ENCODE results near the gene DAZAP2. TPM values are rescaled to one million over a fixed set of nuclear protein-coding genes. Genes with fewer than 3 reads are reported as not detected.
"Not testable (repeated sequence)": the region's sequence is repeated elsewhere in the genome, so short reads cannot be mapped to it uniquely, and the experiment has no call there.

Gene DAZAP2
- total and polyA plus RNA-seq, 2 donors, result 89.1 to 487 TPM

DNA sequence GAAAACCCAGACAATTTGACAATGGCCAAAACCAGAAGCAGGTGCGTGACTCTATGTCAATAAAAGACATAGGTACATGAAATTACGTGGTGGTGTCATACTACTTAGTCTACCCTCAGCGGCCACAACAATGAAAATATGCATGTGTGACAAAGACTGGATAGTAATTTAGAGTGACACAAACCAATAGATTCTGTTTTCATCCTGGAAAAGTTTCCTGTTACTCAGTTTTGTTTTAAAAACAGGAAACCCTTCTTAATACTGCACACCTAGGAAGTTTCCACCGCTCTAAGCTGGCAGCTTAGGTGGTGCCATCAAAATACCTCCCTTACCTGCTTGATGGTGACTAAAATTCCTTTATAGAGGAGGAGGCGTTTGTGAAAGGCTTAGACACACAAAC, 35.9 kb upstream of the DAZAP2 start:
- DNase-seq (ENCODE audit: extremely low spot score), result no peak
- Histone ChIP-seq H3K4me1 (ENCODE audit: insufficient read depth) (no peaks in the 10 kb centered on the region), H3K27ac (ENCODE audit: low read depth) (no peak overlapping the region), H3K4me3 (ENCODE audit: low read depth, low read length) (no peak overlapping the region), H3K36me3 (ENCODE audit: insufficient read depth) (no peaks in the 10 kb centered on the region)
- WGBS, result 95% methylated on average over 5 of the region's 5 CpGs

DNA sequence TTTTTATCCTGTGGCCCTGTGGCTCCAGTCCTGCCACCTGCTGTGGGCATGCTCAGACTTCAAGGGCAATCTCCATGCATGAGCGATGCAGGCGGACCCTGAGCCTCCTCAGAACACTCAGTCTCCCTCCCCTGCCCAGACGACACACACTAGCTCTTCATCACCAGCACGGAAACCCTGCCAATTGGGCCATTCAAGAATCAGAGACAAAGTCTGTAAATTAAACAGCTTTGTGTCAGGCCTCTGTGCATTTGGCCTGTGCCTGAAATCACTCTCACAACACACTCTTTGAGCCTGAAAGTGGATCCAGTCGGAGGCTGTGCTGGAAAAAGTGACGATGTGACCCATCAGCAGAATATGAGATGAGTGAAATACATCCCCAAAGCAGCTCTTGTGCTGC, 33.3 kb upstream of the DAZAP2 start:
- Histone ChIP-seq H3K4me3 (ENCODE audit: low read depth, low read length) (no peak overlapping the region), H3K4me1 (ENCODE audit: insufficient read depth) (no peaks in the 10 kb centered on the region), H3K27ac (ENCODE audit: low read depth) (no peak overlapping the region), H3K36me3 (ENCODE audit: insufficient read depth) (no peaks in the 10 kb centered on the region)
- 96% methylated on average over 6 of the region's 6 CpGs for whole genome bisulfite sequencing
- DNase-seq (ENCODE audit: extremely low spot score), result no peak

- Histone ChIP-seq H3K4me1 (ENCODE audit: insufficient read depth) (no peaks in the 10 kb centered on the region), H3K4me3 (ENCODE audit: low read depth, low read length) (no peak overlapping the region), H3K27ac (ENCODE audit: low read depth) (no peak overlapping the region), H3K36me3 (ENCODE audit: insufficient read depth) (no peaks in the 10 kb centered on the region)
- DNase-seq (ENCODE audit: extremely low spot score), result no peak
- WGBS, result 85% methylated on average over 7 of the region's 7 CpGs
Measured at GRCh38 chr12:51208016-51208660, 30.5 kb upstream of the DAZAP2 start.

DNA sequence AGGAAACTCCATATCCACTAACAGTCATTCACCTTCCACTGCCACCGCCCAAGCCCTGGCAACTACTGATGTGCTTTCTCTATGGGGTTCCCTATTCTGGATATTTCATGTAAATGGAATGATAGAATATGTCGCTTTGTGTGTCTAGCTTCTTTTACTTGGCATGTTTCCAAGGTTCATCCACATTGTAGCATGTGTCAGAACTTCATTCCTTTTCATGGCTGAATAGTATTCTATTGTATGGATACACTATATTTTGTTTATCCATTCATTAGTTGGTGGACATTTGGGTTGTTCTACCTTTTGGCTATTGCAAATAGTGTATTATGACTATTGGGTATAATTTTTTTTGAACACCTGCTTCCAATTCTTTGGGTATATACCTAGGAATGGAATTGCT, 29.4 kb upstream of the DAZAP2 start:
- H3K4me1 ChIP-seq (ENCODE audit: insufficient read depth), result no peaks in the 10 kb centered on the region
- no peaks in the 10 kb centered on the region for H3K36me3 ChIP-seq (ENCODE audit: insufficient read depth)
- H3K4me3 ChIP-seq (ENCODE audit: low read depth, low read length), result no peak overlapping the region
- no peak overlapping the region for H3K27ac ChIP-seq (ENCODE audit: low read depth)
- no peak for DNase-seq (ENCODE audit: extremely low spot score)
- WGBS, result over 99% methylated on average over 2 of the region's 2 CpGs

- 70% methylated on average over 2 of the region's 2 CpGs for WGBS
- H3K36me3 ChIP-seq (ENCODE audit: insufficient read depth), result no peaks in the 10 kb centered on the region
- H3K4me3 ChIP-seq (ENCODE audit: low read depth, low read length), result no peak overlapping the region
- H3K4me1 ChIP-seq (ENCODE audit: insufficient read depth), result no peaks in the 10 kb centered on the region
- no peak for DNase-seq (ENCODE audit: extremely low spot score)
- no peak overlapping the region for H3K27ac ChIP-seq (ENCODE audit: low read depth)
Measured at GRCh38 chr12:51210690-51211395, 27.8 kb upstream of the DAZAP2 start.

GRCh38 chr12:51214895-51215294, 23.7 kb upstream of the DAZAP2 start:
- H3K4me3 ChIP-seq (ENCODE audit: low read depth, low read length), result no peak overlapping the region
- no peak overlapping the region for H3K27ac ChIP-seq (ENCODE audit: low read depth)
- H3K4me1 ChIP-seq (ENCODE audit: insufficient read depth), result no peaks in the 10 kb centered on the region
- no peaks in the 10 kb centered on the region for H3K36me3 ChIP-seq (ENCODE audit: insufficient read depth)
- DNase-seq (ENCODE audit: extremely low spot score), result no peak
- WGBS, result 89% methylated on average over 5 of the region's 5 CpGs

- DNase-seq (ENCODE audit: extremely low spot score), result no peak
- WGBS, result 35% methylated on average over 7 of the region's 7 CpGs
- Histone ChIP-seq H3K4me1 (ENCODE audit: insufficient read depth) (no peaks in the 10 kb centered on the region), H3K4me3 (ENCODE audit: low read depth, low read length) (peak overlapping the region; percentile 97), H3K27ac (ENCODE audit: low read depth) (no peak overlapping the region), H3K36me3 (ENCODE audit: insufficient read depth) (no peaks in the 10 kb centered on the region)
Measured at GRCh38 chr12:51216642-51217041, 22.0 kb upstream of the DAZAP2 start.

GRCh38 chr12:51217133-51217967, 21.3 kb upstream of the DAZAP2 start:
- peak overlapping the region; percentile 91 for H3K27ac ChIP-seq (ENCODE audit: low read depth)
- H3K4me3 ChIP-seq (ENCODE audit: low read depth, low read length), result peak overlapping the region; percentile 97
- H3K36me3 ChIP-seq (ENCODE audit: insufficient read depth), result no peaks in the 10 kb centered on the region
- 1% methylated on average over 81 of the region's 81 CpGs for WGBS
- no peak for DNase-seq (ENCODE audit: extremely low spot score)
- no peaks in the 10 kb centered on the region for H3K4me1 ChIP-seq (ENCODE audit: insufficient read depth)

DNA sequence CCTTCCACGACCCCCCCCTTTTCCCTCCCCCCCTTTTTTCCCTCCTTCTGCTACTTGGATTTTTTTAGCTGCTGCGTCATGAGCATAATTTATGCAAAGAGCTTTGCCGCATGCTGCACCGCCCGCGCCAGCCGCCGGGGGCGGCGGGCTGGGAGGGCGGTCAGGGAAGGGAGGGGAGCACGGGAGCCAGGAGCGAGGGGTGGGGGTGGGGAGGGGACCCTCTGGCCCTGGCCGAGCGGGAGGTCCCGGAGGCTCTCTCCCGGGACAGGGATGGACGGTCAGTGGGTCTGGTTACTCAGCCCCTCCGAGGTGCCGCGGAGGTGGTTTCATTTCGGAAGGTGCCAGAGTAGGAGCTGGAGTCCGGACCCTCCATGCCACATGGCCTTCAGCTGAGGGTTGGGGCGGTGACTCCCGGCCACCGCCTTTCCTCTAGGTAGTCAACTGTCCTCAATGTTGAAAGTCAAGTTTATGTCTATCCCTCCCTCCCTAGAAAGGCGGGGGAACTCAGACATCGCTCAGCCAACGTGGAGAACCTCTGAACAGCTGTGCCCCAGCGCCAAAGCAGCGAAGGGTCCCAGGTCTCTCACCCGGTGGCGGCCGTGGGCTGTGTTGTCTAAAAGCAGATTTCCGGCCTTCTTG, 20.5 kb upstream of the DAZAP2 start, which contains the start of gene POU6F1:
Gene POU6F1 (minus strand): TSS at position 95 of the 639 bp plus-strand sequence. CDS start 11,226 bp downstream, outside the sequence.
- peak; percentile 57 for DNase-seq (ENCODE audit: extremely low spot score)
- peak within 1 kb of the TSS; percentile 97 for H3K4me3 ChIP-seq (ENCODE audit: low read depth, low read length)
- no peaks in the 10 kb centered on the region for H3K4me1 ChIP-seq (ENCODE audit: insufficient read depth)
- H3K27ac ChIP-seq (ENCODE audit: low read depth), result peak within 1 kb of the TSS; percentile 91
- WGBS, result under 1% methylated on average over 35 of the region's 35 CpGs
- H3K36me3 ChIP-seq (ENCODE audit: insufficient read depth), result no peaks in the 10 kb centered on the region

- WGBS, result 49% methylated on average over 10 of the region's 10 CpGs
- Histone ChIP-seq H3K36me3 (ENCODE audit: insufficient read depth) (no peaks in the 10 kb centered on the region), H3K4me3 (ENCODE audit: low read depth, low read length) (peak overlapping the region; percentile 97), H3K4me1 (ENCODE audit: insufficient read depth) (no peaks in the 10 kb centered on the region), H3K27ac (ENCODE audit: low read depth) (peak overlapping the region; percentile 57)
- DNase-seq (ENCODE audit: extremely low spot score), result no peak
Measured at GRCh38 chr12:51218607-51219161, 19.9 kb upstream of the DAZAP2 start.

- no peaks in the 10 kb centered on the region for H3K4me1 ChIP-seq (ENCODE audit: insufficient read depth)
- DNase-seq (ENCODE audit: extremely low spot score), result no peak
- WGBS, result 78% methylated on average over 5 of the region's 5 CpGs
- H3K36me3 ChIP-seq (ENCODE audit: insufficient read depth), result no peaks in the 10 kb centered on the region
- H3K4me3 ChIP-seq (ENCODE audit: low read depth, low read length), result no peak overlapping the region
- H3K27ac ChIP-seq (ENCODE audit: low read depth), result no peak overlapping the region
Measured at GRCh38 chr12:51219322-51219721, 19.3 kb upstream of the DAZAP2 start.

DNA sequence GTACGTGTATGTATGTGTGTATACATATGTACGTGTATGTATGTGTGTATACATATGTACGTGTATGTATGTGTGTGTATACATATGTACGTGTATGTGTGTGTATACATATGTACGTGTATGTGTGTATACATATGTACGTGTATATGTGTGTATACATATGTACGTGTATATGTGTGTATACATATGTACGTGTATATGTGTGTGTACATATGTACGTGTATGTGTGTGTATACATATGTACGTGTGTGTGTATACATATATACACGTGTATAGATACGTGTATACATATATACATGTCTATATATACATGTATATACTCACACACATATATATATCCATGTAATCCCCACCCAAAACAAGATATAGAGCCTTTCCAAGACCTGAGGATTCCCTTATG, 18.8 kb upstream of the DAZAP2 start:
- not testable (repeated sequence) for H3K27ac ChIP-seq (ENCODE audit: low read depth); DNase-seq (ENCODE audit: extremely low spot score); H3K4me3 ChIP-seq (ENCODE audit: low read depth, low read length); H3K4me1 ChIP-seq (ENCODE audit: insufficient read depth); H3K36me3 ChIP-seq (ENCODE audit: insufficient read depth)
- 85% methylated on average over 12 of the region's 12 CpGs for WGBS

DNA sequence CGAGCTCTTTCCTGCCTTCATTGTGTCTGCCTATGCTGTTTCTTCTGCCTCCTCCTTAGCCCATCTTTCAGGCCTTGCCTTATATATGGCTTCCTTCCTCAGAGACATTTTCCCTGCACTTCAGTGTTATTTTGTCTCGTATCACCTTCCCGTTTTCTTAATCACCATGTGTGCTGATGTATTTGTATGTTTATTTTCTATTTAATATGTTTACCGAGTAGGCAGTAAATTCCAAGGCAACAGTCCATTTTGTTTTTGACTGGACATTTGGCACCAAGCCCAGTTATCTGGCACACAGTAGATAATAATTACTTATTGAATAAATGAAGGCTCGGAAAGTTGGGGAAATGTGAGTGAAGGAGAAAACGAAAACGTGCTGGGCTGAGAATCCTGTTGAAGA, 16.2 kb upstream of the DAZAP2 start:
- no peaks in the 10 kb centered on the region for H3K36me3 ChIP-seq (ENCODE audit: insufficient read depth)
- no peak for DNase-seq (ENCODE audit: extremely low spot score)
- 52% methylated on average over 7 of the region's 7 CpGs for WGBS
- H3K4me1 ChIP-seq (ENCODE audit: insufficient read depth), result no peaks in the 10 kb centered on the region
- no peak overlapping the region for H3K27ac ChIP-seq (ENCODE audit: low read depth)
- H3K4me3 ChIP-seq (ENCODE audit: low read depth, low read length), result no peak overlapping the region
